Stimulated activated CD4-positive, alpha-beta T cell treated with anti-CD3 and anti-CD28 coated beads, Interleukin-12 subunit alpha, Interleukin-12 subunit beta, amount 100 ng/mL, for 4 hours (primary cell): ENCODE results near the gene MAP3K14.

ENCODE experiments used
- DNase-seq: peaks from one replicate; pipeline ENCODE4 v3.0.0-alpha.2; 2020

The MAP3K14 gene

DNA sequence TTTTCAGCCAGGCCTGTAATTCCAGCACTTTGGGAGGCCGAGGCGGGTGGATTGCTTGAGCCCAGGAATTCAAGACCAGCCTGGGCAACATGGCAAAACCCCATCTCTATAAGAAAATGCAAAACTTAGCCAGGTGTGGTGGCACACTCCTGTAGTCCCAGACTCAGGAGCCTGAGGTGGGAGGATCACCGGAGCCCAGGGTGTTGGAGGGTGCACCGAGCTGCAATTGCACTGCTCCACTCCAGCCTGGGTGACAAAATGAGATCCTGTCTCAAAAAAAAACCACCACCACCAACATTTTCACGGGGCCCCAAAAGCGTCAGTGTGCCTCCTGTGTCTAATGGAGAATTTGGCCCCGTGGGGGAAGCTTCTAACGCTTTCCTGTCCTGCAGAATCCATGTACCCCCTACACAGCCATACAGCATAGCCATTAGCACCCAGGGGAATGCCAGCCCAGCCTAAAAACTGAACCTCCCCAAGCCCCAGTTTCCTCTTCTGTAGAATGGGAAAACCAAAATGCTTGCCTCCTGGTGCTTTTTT is 22.2 kb upstream of the MAP3K14 start:
- no peak for DNase-seq

- DNase-seq: no peak
Measured at GRCh38 chr17:45338023-45338781, 21.4 kb upstream of the MAP3K14 start.

DNA sequence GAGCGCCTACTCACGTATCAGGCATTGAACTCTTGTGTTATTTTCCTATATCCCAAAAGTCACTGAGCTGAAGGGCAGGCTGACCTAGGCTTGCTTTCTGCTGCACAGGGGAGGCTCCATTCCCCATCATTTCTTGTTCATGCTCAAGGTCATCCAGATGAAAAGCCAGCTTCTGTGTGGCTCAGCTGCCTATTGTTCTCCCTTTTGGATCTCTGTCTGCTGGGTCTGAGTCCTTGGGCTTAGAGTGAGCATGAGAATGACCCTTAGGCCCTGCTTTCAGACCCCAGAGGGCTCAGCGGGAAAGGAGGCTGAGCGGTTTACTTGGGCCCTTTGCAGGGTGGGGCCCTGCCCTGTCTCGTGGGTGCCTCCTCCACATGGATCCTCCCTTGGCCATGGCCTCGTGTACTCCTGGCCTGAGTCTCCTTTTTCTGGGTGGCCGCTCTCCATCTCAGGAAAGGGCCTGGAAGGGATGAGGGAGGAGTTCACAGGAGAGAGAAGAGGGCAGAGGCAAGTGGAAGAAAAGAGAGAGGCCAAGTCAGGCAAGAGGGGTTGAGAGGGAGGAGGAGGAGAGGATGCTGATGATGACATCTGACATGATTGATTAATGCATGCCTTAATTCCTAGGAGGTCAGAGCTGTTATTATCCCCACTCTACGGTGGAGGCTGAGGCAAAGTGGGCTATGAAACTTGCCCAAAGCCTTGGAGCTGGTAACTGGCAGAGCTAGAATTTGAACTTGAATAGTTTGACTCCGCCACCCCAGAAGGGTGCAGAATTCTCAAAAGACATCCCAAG is 19.8 kb upstream of the MAP3K14 start:
- DNase-seq: no peak

- no peak for DNase-seq
Measured at GRCh38 chr17:45335721-45336120, 18.9 kb upstream of the MAP3K14 start.

DNA sequence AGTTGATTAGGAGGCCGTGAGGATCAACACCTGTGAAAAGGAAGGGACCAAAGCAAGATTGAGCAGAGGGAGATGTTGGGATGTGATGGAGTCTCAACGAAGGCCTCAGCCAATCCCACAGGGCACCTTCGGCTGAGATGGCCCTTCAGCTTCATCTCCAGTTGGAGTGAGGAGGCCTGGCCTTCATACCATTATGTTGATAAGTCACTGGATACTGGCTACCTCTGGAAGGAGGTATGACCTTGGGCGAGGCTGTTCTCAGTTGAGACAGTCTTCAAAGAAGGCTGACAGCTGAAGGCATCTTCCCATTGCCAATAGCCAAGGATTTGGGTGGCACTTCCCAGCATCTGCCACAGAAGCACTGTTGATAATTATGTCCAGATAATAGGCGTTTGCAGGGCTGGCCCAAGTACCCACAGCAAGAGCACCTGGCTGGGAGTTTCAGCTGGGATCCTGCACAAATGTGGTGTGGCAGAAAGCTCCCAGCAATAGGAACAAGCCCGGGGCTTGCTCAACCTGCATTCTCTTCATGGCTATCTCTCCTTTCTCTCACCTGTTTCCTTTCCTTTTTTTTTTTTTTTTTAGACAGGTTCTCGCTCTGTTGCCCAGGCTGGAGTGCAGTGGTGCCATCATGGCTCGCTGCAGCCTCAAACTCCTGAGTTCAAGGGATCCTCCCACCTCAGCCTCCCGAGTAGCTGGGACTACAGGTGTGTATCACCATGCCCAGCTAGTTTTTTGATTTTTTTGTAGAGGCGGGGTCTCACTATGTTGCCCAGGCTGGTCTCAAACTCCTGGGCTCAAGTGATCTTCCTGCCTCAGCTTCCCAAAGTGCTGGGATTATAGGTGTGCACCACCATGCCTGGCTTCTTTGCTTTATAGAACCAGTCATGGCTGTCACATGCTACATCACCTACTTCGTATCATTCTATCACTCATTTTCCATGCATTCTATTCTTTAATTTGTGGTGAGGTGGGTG is 18.2 kb upstream of the MAP3K14 start:
- DNase-seq: no peak

- no peak for DNase-seq
Measured at GRCh38 chr17:45334231-45334630, 17.4 kb upstream of the MAP3K14 start.

DNA sequence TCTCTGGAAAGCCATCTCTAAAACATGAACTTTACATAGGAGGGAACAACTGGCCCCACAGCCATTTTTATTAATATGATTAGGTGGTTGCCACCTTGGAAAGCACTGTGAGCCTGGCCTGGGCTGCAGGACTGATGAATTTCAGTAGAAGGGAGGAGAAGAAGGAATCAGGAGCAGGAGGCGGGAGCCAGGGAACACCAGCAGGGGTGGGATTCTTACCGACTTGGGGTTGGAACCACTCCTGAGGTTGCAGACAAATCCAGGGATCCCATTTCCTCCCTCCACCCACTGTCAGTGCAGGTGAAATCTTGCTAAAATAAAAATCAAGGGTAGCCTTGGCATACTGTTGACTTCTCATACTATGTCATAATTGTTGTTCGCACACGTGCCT is 16.9 kb upstream of the MAP3K14 start:
- no peak for DNase-seq

DNA sequence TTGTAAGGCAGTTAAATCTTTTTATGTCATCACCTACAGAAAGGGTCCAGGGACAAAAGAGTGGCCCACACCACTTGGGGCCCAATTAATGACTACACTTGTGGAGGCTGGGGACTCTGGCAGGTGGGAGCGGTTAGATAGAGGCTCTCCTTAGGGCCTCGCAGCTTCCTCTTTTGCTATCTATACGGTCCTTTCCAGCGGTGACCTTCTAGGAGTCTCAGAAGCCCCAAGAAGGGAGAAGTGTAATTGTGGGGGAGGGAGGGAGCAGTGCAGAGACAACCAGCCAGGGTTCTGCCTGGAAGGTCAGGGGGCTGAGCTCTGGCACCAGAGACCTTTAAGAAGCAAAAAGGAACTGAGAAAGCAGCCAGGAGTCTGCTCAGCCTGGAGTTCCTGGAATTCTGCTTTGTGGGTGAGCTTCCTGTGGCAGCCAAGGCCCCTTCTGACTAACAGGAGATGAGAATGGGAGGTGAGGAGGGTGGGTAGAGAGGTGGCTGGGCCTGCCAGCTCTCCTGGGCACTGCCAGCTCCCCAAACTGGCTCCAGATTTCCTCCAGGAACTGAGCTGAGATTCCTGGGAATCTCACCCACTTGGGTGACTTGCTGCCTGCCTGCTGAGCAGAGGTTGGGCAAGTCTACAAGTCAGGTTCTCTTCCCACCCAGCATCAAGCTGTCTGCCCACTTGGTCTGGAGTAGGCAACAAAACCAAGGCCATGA is 16.3 kb upstream of the MAP3K14 start:
- DNase-seq: no peak

DNA sequence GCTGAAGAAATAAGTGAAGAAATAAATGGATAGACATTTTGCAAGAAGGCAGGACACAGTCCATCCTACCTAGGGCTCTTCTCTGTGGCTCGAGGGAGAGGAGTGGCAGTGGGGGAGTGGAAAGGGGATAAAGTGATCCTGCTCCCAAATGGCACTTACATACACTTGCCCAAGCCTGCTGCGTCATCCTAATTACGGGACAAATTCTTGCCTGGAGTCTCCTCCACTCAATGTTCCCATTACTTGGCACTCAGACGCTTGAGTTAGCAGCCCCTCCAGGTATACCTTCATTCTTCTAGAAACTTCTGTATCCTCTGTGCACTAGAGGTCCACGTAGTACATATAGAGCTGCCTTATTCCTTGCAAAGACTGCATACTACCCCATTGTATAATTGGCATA is 15.7 kb upstream of the MAP3K14 start:
- no peak for DNase-seq

DNA sequence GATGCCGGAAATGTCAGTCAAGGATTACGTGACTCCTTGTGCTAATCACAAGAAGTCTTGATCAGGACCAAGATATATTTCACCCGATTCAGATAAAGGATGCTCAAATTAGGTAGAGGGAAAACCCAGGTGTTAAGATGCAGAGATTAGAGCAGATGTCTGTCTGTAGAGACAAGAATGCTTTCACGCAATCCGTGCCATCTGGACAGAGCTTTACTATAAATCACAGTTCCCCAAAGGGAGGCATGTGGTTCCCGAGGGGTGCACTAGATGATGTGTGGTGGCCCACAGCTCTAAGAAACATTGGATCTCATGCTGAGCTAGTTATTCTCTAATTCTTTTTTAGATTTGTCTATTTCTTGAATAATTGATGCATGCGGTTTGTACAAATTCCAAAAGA is 9.8 kb upstream of the MAP3K14 start:
- DNase-seq: no peak

GRCh38 chr17:45325810-45326209 is 9.0 kb upstream of the MAP3K14 start:
- DNase-seq: no peak

GRCh38 chr17:45324336-45324735 is 7.5 kb upstream of the MAP3K14 start:
- DNase-seq: no peak

GRCh38 chr17:45322168-45322567 is 5.3 kb upstream of the MAP3K14 start:
- DNase-seq: no peak

- no peak for DNase-seq
Measured at GRCh38 chr17:45320931-45321461, 4.2 kb upstream of the MAP3K14 start.

- no peak for DNase-seq
Measured at GRCh38 chr17:45320349-45320930, 3.6 kb upstream of the MAP3K14 start.

DNA sequence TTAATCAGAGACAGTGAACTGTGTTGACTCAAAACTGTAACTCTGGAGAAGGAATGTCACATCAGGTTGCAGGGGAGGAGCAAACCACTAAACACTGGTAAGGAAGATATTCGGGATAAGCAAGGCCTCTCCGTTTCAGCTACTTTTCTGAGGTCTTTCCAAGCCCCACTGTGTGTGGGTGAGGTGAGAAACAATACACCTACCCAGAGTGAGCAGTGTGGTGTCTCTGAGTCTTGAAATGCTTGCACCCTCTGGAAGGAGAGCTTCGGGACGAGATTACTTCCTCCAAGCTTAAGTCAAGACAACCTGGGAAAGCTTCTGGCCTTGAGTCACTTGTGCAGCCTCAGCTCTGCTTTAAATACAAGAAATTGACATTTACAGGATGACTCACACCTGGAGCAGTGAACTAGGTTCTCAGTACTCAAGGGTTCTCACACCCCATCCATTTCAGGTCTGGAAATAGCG is 2.5 kb upstream of the MAP3K14 start:
- DNase-seq: no peak

GRCh38 chr17:45318561-45319230 is 1.9 kb upstream of the MAP3K14 start:
- DNase-seq: no peak

GRCh38 chr17:45317111-45317928 is 500 bp upstream of the MAP3K14 start:
- DNase-seq: peak; percentile 99

DNA sequence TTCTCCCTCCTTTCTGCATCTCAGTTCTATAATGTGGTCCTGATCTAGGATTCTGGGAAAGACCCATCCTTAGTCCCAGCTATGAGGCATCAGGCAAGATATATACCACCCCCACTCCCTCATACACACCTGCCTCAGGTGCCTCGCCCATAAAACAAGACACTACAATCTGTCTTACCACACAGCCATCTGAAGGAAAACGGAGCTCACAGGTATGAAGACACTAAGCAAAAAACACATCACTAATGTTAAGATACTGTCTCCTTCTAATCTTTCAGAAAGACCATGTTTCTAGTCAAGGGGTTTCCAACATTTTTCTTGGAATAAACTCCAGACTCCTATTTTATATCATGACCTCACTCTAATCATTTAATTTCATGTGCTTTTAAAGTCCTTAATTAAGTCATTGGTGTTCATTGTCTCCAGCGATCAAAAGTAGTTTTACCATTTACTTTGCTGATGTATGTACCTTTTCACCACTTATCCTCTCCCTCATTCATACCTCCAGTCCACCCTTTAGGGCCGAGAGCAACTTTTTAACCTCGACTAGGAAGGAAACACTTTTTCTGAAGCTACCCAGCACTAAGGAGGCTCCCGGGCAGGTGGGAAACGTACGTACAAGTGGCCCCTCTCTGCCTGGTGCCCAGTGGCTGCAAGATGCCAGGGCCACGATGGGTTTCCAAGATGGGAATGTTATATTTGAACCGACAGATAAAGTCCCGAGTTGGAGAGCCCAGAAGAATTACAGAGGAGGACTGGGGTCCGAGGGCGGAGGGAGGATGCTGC is 979 bp downstream of the MAP3K14 start:
- no peak for DNase-seq
